Fibroblast of skin of right quadriceps (primary cell): ENCODE data around the gene OSCP1.
"Not testable (repeated sequence)": the region's sequence is repeated elsewhere in the genome, so short reads cannot be mapped to it uniquely, and the experiment has no call there.

Source experiments
- DNase-seq: peaks from one replicate; pipeline ENCODE4 v3.0.0-alpha.2; 2013

OSCP1 gene

GRCh38 chr1:36450270-36450918 lies at the start of gene OSCP1:
TSS of gene OSCP1 (minus strand) at chr1:36450451. CDS start at chr1:36450369, 82 bp downstream.
- peak; percentile 94 for DNase-seq

GRCh38 chr1:36497207-36497606 lies 47.0 kb upstream of the OSCP1 start:
- DNase-seq, result no peak

GRCh38 chr1:36494971-36495370 lies 44.7 kb upstream of the OSCP1 start:
- no peak for DNase-seq

GRCh38 chr1:36493524-36493923 lies 43.3 kb upstream of the OSCP1 start:
- DNase-seq, result no peak

GRCh38 chr1:36492491-36492890 lies 42.2 kb upstream of the OSCP1 start:
- DNase-seq, result no peak

DNA sequence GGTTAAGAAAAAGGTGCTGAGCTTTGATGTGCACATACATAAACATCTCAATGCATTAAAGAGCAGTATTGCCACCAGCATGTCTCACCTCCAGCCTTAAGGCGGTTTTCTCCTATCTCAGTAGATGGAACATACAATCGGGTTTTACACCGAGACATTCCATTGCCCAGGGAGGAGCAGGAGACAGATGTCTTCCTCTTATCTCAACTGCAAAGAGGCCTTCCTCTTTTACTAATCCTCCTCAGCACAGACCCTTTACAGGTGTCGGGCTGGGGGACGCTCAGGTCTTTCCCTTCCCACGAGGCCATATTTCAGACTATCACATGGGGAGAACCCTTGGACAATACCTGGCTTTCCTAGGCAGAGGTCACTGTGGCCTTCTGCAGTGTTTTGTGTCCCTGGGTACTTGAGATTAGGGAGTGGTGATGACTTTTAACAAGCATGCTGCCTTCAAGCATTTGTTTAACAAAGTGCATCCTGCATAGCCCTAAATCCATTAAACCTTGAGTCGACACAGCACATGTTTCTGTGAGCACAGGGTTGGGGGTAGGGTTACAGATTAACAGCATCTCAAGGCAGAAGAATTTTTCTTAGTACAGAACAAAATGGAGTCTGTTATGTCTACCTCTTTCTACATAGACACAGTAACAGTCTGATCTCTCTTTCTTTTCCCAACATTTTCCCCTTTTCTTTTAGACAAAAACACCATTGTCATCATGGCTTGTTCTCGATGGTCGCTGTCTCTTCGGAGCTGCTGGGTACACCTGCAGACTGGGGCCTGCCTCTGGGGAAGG lies 39.2 kb upstream of the OSCP1 start:
- not testable (repeated sequence) for DNase-seq

DNA sequence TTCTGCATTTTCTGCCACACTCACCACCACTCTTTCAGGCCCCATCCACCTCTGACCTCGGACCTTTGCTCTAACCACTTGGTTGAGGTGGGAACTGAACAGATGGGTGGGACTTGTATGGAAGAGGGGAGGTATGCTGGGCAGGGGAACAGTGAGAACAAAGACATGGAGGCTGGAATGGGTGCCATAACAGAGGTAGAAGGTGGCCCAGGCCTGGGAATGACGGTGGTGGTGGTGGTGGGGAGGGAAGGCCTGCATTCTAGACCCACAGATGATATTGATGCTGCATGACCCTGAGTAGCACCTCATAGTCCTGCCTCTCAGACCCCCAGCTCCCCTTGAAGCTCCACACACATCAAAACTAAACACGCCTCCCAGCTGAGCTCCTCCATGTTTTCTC lies 37.7 kb upstream of the OSCP1 start:
- DNase-seq, result no peak

DNA sequence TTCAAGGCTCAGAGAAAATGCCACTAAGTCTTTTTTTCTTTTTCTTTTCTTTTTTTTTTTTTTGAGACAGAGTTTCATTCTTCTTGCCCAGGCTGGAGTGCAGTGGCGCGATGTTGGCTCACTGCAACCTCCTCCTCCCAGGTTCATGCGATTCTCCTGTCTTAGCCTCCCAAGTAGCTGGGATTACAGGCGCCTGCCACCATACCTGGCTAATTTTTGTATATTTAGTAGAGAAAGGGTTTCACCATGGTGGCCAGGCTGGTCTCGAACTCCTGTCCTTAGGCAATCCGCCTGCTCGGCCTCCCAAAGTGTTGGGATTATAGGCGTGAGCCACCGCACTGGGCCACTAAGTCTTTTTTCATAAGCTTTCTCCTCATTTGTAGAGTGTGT lies 37.1 kb upstream of the OSCP1 start:
- DNase-seq, result not testable (repeated sequence)

GRCh38 chr1:36486439-36487335 lies 36.4 kb upstream of the OSCP1 start:
- no peak for DNase-seq

- no peak for DNase-seq
Observed at GRCh38 chr1:36486093-36486438, 35.8 kb upstream of the OSCP1 start.

DNA sequence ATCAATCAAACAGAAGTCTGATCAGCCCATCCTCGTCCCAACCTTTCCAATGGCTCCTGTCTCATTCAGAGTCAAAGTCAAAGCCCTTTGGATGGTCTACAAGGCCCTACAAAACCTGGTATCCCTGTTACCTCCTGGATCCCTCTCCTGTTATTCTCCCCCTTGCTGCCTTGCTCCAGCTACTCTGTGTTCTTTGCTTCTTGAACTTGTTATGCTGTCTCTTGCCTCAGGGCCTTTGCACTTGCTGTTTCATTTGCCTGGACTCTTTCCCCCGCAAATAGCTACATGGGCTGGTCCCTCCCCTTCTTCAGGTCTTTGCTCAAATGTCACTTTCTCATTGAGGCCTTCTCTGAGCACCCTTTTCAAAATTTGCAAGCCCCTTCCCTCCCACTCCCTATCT lies 33.8 kb upstream of the OSCP1 start:
- no peak for DNase-seq

- DNase-seq, result no peak
Observed at GRCh38 chr1:36482724-36483388, 32.6 kb upstream of the OSCP1 start, which contains the start of gene CSF3R. TSS of gene CSF3R (minus strand) at chr1:36482913. CDS start at chr1:36479496, 3,417 bp downstream.

DNA sequence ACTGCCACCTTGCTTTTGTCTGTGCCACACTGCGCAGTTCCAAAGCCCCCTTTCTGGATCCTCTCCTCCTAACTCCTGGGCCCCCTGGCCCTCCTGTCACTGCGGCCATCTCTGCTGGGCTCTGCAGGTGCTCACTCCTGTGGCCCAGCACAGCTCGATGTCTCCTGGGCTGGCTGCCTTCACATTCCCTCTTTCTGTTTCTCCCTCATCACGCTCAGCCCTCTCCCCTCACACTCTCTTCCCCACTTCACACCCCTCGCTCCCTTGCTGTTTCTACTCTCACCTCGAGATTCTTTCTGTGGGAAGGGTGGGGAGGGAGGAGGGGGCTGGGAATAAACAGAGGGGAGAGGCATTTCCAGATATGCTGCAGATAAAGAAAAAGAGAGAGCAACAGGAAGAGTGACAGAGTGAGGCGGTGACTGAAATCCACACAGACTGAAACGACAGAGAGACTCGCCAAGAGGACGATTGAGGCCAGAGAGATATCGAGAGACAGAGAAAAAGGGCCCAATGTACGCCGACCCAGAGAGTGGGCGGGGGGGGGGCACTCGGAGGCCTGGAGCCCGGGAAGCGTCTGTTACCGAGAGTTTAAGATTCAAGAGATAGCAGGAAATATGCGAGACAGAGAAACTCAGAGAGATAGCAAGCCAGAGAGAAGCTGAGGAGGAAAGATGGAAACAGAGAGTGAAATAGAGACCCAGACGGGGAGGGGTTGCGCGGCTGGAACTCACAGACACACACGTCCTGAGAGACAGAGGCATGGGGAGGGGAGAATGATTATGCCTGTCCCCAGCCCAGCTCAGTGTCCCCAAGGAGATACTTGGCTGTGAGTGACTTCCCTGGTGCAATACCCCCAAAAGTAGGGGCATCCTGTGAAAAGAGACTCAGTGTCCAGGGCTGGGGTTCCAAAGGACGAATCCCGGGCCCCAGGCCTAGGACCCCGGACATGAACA lies 31.8 kb upstream of the OSCP1 start:
- DNase-seq, result no peak

DNA sequence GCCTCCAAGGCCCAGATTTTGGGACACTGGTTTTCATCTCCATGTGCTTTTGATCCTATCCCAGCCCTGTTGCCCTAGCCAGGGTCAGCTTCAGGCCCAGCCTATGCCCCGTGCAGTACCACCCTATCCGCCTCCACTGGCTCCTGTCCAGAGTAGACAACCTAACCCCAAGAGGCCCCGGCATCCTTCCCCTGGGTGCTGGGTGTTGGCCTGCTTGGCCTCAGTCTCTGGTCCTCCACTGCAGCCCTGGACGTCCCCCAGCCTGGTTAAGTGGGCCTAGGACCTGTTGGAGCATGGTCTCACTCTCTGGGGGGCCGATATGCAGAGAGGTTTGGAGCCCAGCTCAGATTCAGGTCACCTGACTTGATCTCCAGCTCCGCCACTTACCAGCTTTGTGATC lies 30.8 kb upstream of the OSCP1 start:
- DNase-seq, result no peak

GRCh38 chr1:36480161-36480560 lies 29.9 kb upstream of the OSCP1 start:
- no peak for DNase-seq

GRCh38 chr1:36479505-36480051 lies 29.3 kb upstream of the OSCP1 start:
- no peak for DNase-seq

DNA sequence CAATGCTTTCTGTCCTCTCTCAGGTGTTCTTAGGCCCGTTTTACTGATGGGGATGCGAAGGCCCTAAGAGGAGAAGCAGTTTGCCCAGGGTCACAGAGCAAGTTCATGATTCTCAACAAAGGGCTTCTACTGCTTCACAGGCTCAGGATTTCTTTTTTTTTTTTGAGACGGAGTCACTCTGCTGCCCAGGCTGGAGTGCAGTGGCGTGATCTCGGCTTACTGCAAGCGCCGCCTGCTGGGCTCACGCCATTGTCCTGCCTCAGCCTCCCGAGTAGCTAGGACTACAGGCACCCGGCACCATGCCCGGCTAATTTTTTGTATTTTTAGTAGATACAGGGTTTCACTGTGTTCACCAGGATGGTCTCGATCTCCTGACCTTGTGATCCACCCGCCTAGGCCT lies 27.4 kb upstream of the OSCP1 start:
- not testable (repeated sequence) for DNase-seq

GRCh38 chr1:36476945-36477344 lies 26.7 kb upstream of the OSCP1 start:
- no peak for DNase-seq

DNA sequence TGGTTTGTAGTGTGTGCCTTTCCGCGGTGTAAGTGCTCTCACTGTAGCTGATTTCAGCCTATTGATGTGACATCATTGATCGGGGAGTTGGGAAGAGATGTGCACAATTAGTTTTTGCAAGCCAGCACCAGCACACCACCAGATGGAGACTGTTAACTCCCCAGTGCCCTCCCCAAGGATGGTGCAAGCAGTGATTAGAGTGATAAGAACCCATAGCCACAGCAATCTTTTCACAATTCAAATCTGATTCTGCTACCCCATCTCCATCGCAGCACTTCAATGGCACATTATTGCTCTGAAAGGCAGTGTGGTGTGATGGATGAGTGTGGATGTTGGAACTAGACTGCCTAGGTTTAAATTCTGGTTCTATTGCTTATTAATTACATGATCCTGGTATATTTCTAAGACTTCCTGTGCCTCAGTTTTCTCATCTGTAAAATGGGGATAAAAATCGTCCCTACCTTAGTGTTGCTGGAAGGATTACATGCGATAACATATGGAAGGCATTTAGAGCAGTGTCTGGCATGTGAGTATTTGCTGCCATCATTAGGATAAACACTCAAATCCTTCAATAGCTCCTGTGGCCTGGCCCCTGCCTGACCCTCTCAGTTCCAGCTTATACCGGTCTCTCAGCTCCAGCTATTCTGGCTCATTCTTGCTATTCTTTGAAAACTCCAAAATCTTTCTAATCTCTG lies 25.8 kb upstream of the OSCP1 start:
- DNase-seq, result no peak

DNA sequence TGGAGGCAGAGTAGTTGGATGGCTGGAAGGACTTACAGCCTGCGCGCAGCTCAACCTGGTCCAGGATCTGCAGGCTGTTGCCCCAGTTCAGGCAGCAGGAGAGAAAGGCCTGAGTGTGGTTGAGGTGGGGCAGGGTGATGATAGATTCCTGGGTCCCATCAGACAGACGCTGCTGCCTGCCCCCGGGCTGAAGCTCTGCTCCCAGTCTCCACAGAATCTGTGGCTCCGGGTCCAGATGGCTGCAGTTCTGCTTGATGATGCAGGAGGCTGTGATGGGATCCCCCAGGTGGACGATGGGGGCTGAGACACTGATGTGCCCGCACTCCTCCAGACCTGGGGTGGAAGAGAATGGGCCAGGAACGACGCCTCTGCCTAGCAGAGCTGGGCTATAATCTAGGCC lies 25.1 kb upstream of the OSCP1 start:
- DNase-seq, result no peak

DNA sequence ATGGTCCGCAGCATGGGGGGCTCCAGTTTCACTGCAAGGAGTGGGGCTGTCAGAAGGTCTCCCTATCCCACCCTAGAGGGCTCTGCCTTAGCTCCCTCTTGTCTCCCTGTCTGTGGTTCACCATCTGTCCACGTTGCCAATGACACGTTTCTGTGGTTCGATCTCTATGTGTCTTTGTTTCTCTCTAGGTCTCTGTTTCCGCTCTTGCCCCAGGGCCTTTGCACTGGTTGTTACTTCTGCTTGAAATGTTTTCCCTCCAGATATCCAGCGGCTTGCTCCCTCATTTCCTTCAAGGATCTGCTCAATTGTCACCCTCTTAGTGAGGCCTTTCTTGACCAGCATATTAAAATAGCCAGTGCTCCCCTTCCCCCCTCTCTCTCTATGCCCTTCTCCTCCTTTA lies 22.4 kb upstream of the OSCP1 start:
- DNase-seq, result no peak
